MM.1S (cell line): ENCODE measurements around the gene DNAJC18.

ENCODE experiments used
- CTCF ChIP-seq: fragments of 300-600 bp; sonication (generic); IDR thresholded peaks from 2 replicates; pipeline ENCODE4 v1.5.1; 2016; ENCODE audit warnings: antibody characterized with exemption, low read length, mixed read lengths
- EZH2 ChIP-seq: fragments of 300-600 bp; sonication (generic); optimal IDR thresholded peaks from 2 replicates; pipeline ENCODE3; 2017; ENCODE audit warnings: low read depth, mild to moderate bottlenecking, antibody characterized with exemption, low read length, mixed read lengths
- EZH2phosphoT487 ChIP-seq: fragments of 300-600 bp; sonication (generic); IDR thresholded peaks from 2 replicates; pipeline ENCODE4 v1.6.1; 2018; ENCODE audit warnings: antibody characterized with exemption, low read length

GRCh38 chr5:139486201-139486600, 46.9 kb upstream of the DNAJC18 start:
- TF ChIP-seq EZH2 (no peak), CTCF (no peak), EZH2phosphoT487 (no peak)
